H1 (cell line): Measurements from ENCODE around the gene SOX6. TPM values are rescaled to one million over a fixed set of nuclear protein-coding genes. Genes with fewer than 3 reads are reported as not detected.

Experiments
- CTCF ChIA-PET: fragments of 300-600 bp; sonication (Branson Sonifier 250); formaldehyde crosslinking; loops from one replicate; lab custom pipeline; 2021; ENCODE audit not compliant: partially characterized antibody; lab: Charles Lee
- POLR2A ChIA-PET: fragments of 300-600 bp; sonication (Branson Sonifier 250); formaldehyde crosslinking; loops from one replicate; lab custom pipeline; 2021; ENCODE audit warnings: inconsistent platforms; ENCODE audit not compliant: partially characterized antibody; lab: Charles Lee
- DNase-seq, 2 experiments: peaks; one replicate each; pipeline versions ENCODE4 v3.0.0 to v3.0.0-alpha.2; 2010 to 2022; ENCODE audit warnings: low spot score in 2 of 2, low read depth in 1 of 2, mixed read lengths in 1 of 2
- FAIRE-seq: peaks from 2 replicates; lab custom pipeline; 2011; peaks lifted over from hg19 to GRCh38; lab: Jason Lieb, UNC
- H2AFZ ChIP-seq: 2 replicates; pipeline ENCODE4 v1.8.1; 2012; ENCODE audit warnings: low read length, inconsistent platforms
- H2AK5ac ChIP-seq: 2 replicates; pipeline ENCODE4 v1.6.1; 2013; ENCODE audit warnings: low read depth, low read length
- H2BK120ac ChIP-seq: replicated peaks from 2 replicates; pipeline ENCODE3; 2013; ENCODE audit warnings: low read depth, low read length, inconsistent platforms
- H2BK12ac ChIP-seq: 2 replicates; pipeline ENCODE4 v1.6.1; 2013; ENCODE audit warnings: low read depth, low read length
- H2BK15ac ChIP-seq: 2 replicates; pipeline ENCODE4 v1.6.1; 2013; ENCODE audit warnings: low read length
- H2BK20ac ChIP-seq: 2 replicates; pipeline ENCODE4 v1.6.1; 2013; ENCODE audit warnings: low read length
- H2BK5ac ChIP-seq: 2 replicates; pipeline ENCODE4 v1.6.1; 2013; ENCODE audit warnings: low read depth, low read length
- H3K14ac ChIP-seq: 2 replicates; pipeline ENCODE4 v1.6.1; 2013; ENCODE audit warnings: inconsistent platforms; ENCODE audit not compliant: insufficient read length
- H3K18ac ChIP-seq: 2 replicates; pipeline ENCODE4 v1.6.1; 2013; ENCODE audit warnings: low read length; ENCODE audit errors: extremely low read depth
- H3K23ac ChIP-seq: 2 replicates; pipeline ENCODE4 v1.6.1; 2013; ENCODE audit warnings: inconsistent platforms; ENCODE audit not compliant: insufficient read length
- H3K23me2 ChIP-seq: 2 replicates; pipeline ENCODE4 v1.6.1; 2013; ENCODE audit warnings: low read depth, low read length
- H3K27ac ChIP-seq: 2 replicates; pipeline ENCODE4 v1.6.1; 2011; ENCODE audit warnings: low read depth, low read length, inconsistent platforms
- H3K27me3 ChIP-seq, 4 experiments: replicated peaks in 1 of 4; 1 replicate in 1 of 4; 2 replicates in 3 of 4; pipeline versions ENCODE4 v1.6.1 to v1.8.1; 2011 to 2013; ENCODE audit warnings: low read length in 3 of 4, mild to moderate bottlenecking in 3 of 4, inconsistent platforms in 2 of 4, mixed read lengths in 2 of 4, moderate library complexity in 1 of 4; ENCODE audit not compliant: control insufficient read depth in 3 of 4, insufficient read depth in 3 of 4; ENCODE audit errors: extremely low read depth in 1 of 4
- H3K36me3 ChIP-seq, 4 experiments: 2 replicates each; pipeline versions ENCODE4 v1.6.1 to v1.8.1; 2011 to 2013; ENCODE audit warnings: mild to moderate bottlenecking in 4 of 4, low read length in 3 of 4, moderate library complexity in 2 of 4, control low read depth in 1 of 4, inconsistent platforms in 1 of 4; ENCODE audit not compliant: insufficient read depth in 4 of 4, control insufficient read depth in 2 of 4
- H3K4ac ChIP-seq: replicated peaks from 2 replicates; pipeline ENCODE3; 2013; ENCODE audit warnings: low read length, low read depth, mixed read lengths, inconsistent platforms; ENCODE audit not compliant: insufficient read length
- H3K4me1 ChIP-seq, 4 experiments: replicated peaks in 1 of 4; 1 replicate in 1 of 4; 2 replicates in 3 of 4; pipeline versions ENCODE4 v1.6.1 to v1.8.1; 2011 to 2013; ENCODE audit warnings: low read length in 3 of 4, inconsistent platforms in 2 of 4, mixed read lengths in 1 of 4; ENCODE audit not compliant: insufficient read depth in 4 of 4, control insufficient read depth in 3 of 4
- H3K4me2 ChIP-seq, 2 experiments: 2 replicates each; pipeline versions ENCODE4 v1.6.1 to v1.8.1; 2011 to 2013; ENCODE audit warnings: low read depth in 2 of 2, low read length in 2 of 2, control low read depth in 1 of 2, inconsistent platforms in 1 of 2, mild to moderate bottlenecking in 1 of 2; ENCODE audit not compliant: insufficient read depth in 1 of 2
- H3K4me3 ChIP-seq, 4 experiments: fragments of 200-600, 300-600 bp in 1 of 4; sonication (generic), shearing (Covaris generic), sonication (Bioruptor Twin) in 1 of 4; 2 replicates each; pipeline versions ENCODE4 v1.5.1 to v1.8.1; 2011 to 2016; ENCODE audit warnings: low read length in 4 of 4, low read depth in 3 of 4, control low read depth in 2 of 4, inconsistent platforms in 2 of 4, mild to moderate bottlenecking in 2 of 4, mixed read lengths in 1 of 4, moderate library complexity in 1 of 4; ENCODE audit not compliant: insufficient read depth in 2 of 4; ENCODE audit errors: extremely low read depth in 1 of 4
- H3K56ac ChIP-seq: replicated peaks from 2 replicates; pipeline ENCODE3; 2013; ENCODE audit warnings: low read depth, mild to moderate bottlenecking, mixed read lengths, low read length, inconsistent platforms; ENCODE audit not compliant: insufficient read length
- H3K79me1 ChIP-seq: 2 replicates; pipeline ENCODE4 v1.6.1; 2013; ENCODE audit warnings: low read depth, low read length, control low read depth
- H3K79me2 ChIP-seq, 2 experiments: 2 replicates each; pipeline versions ENCODE4 v1.6.1 to v1.8.1; 2012 to 2013; ENCODE audit warnings: low read length in 2 of 2, mild to moderate bottlenecking in 2 of 2, inconsistent platforms in 1 of 2; ENCODE audit not compliant: insufficient read depth in 2 of 2, control insufficient read depth in 1 of 2
- H3K9ac ChIP-seq, 4 experiments: replicated peaks in 1 of 4; 1 replicate in 1 of 4; 2 replicates in 3 of 4; pipeline versions ENCODE4 v1.6.1 to v1.8.1; 2011 to 2013; ENCODE audit warnings: low read depth in 3 of 4, low read length in 3 of 4, control low read depth in 2 of 4, mild to moderate bottlenecking in 2 of 4, moderate library complexity in 2 of 4, inconsistent platforms in 1 of 4; ENCODE audit errors: extremely low read depth in 1 of 4
- H3K9me3 ChIP-seq, 2 experiments: 2 replicates each; pipeline versions ENCODE4 v1.6.1 to v1.8.1; 2012 to 2013; ENCODE audit warnings: mild to moderate bottlenecking in 2 of 2, moderate library complexity in 2 of 2, control low read depth in 1 of 2, inconsistent platforms in 1 of 2, low read depth in 1 of 2, low read length in 1 of 2, mixed read lengths in 1 of 2; ENCODE audit not compliant: insufficient read depth in 2 of 2
- H4K20me1 ChIP-seq, 2 experiments: replicated peaks in 1 of 2; 2 replicates each; pipeline versions ENCODE3 to v1.8.1; 2011 to 2013; ENCODE audit warnings: inconsistent platforms in 2 of 2, low read length in 2 of 2, mild to moderate bottlenecking in 1 of 2; ENCODE audit not compliant: insufficient read depth in 2 of 2, control insufficient read depth in 1 of 2
- H4K5ac ChIP-seq: 2 replicates; pipeline ENCODE4 v1.6.1; 2013; ENCODE audit warnings: low read length, low read depth, mixed read lengths, inconsistent platforms; ENCODE audit not compliant: insufficient read length
- H4K8ac ChIP-seq: 2 replicates; pipeline ENCODE4 v1.8.0; 2013; ENCODE audit warnings: mild to moderate bottlenecking, moderate library complexity, low read length, inconsistent platforms; ENCODE audit not compliant: insufficient read depth; ENCODE audit errors: extremely low read depth
- H4K91ac ChIP-seq: replicated peaks from 2 replicates; pipeline ENCODE3; 2013; ENCODE audit warnings: low read length, mixed read lengths, inconsistent platforms; ENCODE audit not compliant: insufficient read length
- BCL11A ChIP-seq, 2 experiments: IDR thresholded peaks; one replicate each; pipeline ENCODE4 v1.6.1; 2011; ENCODE audit warnings: low read depth in 2 of 2, low read length in 2 of 2, mild to moderate bottlenecking in 2 of 2
- CEBPB ChIP-seq: IDR thresholded peaks from 2 replicates; pipeline ENCODE4 v1.6.1; 2012; ENCODE audit warnings: low read depth, low read length
- CTBP2 ChIP-seq: IDR thresholded peaks from 2 replicates; pipeline ENCODE4 v1.7.0; 2011; ENCODE audit warnings: borderline replicate concordance, mild to moderate bottlenecking, moderate library complexity, mixed read lengths, low read length; ENCODE audit not compliant: insufficient read depth, insufficient read length
- EGR1 ChIP-seq: IDR thresholded peaks from 2 replicates; pipeline ENCODE4 v1.6.1; 2011; ENCODE audit warnings: low read depth, low read length, borderline replicate concordance
- EP300 ChIP-seq, 2 experiments: IDR thresholded peaks; 1 replicate in 1 of 2; 2 replicates in 1 of 2; pipeline ENCODE4 v1.6.1; 2011 to 2012; ENCODE audit warnings: low read depth in 2 of 2, low read length in 2 of 2, mild to moderate bottlenecking in 2 of 2, borderline replicate concordance in 1 of 2, inconsistent platforms in 1 of 2, moderate library complexity in 1 of 2
- FOSL1 ChIP-seq: IDR thresholded peaks from 2 replicates; pipeline ENCODE4 v1.6.1; 2011; ENCODE audit warnings: mild to moderate bottlenecking, low read depth, low read length, moderate library complexity; ENCODE audit not compliant: insufficient read depth
- HDAC2 ChIP-seq, 2 experiments: fragments of 300-600 bp in 1 of 2; sonication (generic) in 1 of 2; IDR thresholded peaks; 2 replicates each; pipeline ENCODE4 v1.6.1; 2011 to 2012; ENCODE audit warnings: low read depth in 2 of 2, low read length in 2 of 2, mild to moderate bottlenecking in 2 of 2, moderate library complexity in 2 of 2, borderline replicate concordance in 1 of 2, inconsistent platforms in 1 of 2
- JUN ChIP-seq: IDR thresholded peaks from 2 replicates; pipeline ENCODE4 v1.6.1; 2011; ENCODE audit warnings: low read depth, mild to moderate bottlenecking, improper control_type of control experiment, low read length
- RNF2 ChIP-seq: fragments of 200-900, 300-1000 bp; sonication (generic); IDR thresholded peaks from 2 replicates; pipeline ENCODE4 v1.7.1; 2016; ENCODE audit warnings: borderline replicate concordance, low read depth, mild to moderate bottlenecking, antibody characterized with exemption, low read length; ENCODE audit not compliant: poor library complexity, severe bottlenecking; ENCODE audit errors: missing control alignments
- TBP ChIP-seq: IDR thresholded peaks from 2 replicates; pipeline ENCODE4 v1.6.1; 2011; ENCODE audit warnings: low read depth, low read length, improper control_type of control experiment
- TCF12 ChIP-seq: IDR thresholded peaks from 2 replicates; pipeline ENCODE4 v1.6.1; 2011; ENCODE audit warnings: low read depth, mild to moderate bottlenecking, low read length
- WGBS, 2 experiments: shearing (Covaris generic) in 1 of 2; methylation state at CpG; one replicate each; pipeline versions ENCODE4 v1.1.6 to v1.1.7; 2013 to 2015; ENCODE audit warnings: low lambda C conversion rate in 2 of 2, mixed read lengths in 2 of 2, inconsistent platforms in 1 of 2, low coverage in 1 of 2, missing lambda C conversion rate in 1 of 2; ENCODE audit not compliant: insufficient replicate concordance in 2 of 2, insufficient coverage in 1 of 2, insufficient read length in 1 of 2; ENCODE audit errors: extremely low coverage in 1 of 2, missing lambda C conversion rate in 1 of 2; 5-methylcytosine and 5-hydroxymethylcytosine counted together
- polyA plus RNA-seq, 7 experiments: library from polyadenylated mRNA; depleted of rRNA in 3 of 7; stranded (reverse) in 5 of 7; unstranded in 2 of 7; fragments of >200 nt in 5 of 7; fragments of 200-250 nt in 2 of 7; gene quantifications; 1 replicate in 5 of 7; 2 replicates in 1 of 7; 4 replicates in 1 of 7; pipeline versions ENCODE4 v1.2.1 to v1.2.3, GENCODE V29; 2011 to 2013; ENCODE audit warnings: missing spikeins in 2 of 7, mixed read lengths in 2 of 7
- total RNA-seq: library from RNA; stranded (reverse); fragmentation: NEBNext Ultra II Directional; extraction: Animal tissue kit (Norgen Biotek cat#: 25700); gene quantifications from 2 replicates; pipeline ENCODE4 v1.2.1, GENCODE V29; 2021
- TF ChIP-seq, protein P1 (sequence below): IDR thresholded peaks from 2 replicates; pipeline ENCODE4 v1.6.1; 2011; ENCODE audit warnings: low read length, improper control_type of control experiment

SOX6 gene
- total and polyA plus RNA-seq, 2 of the 8 experiments (the other 6 are each of a cell fraction or from before 2014, with no cell fraction given): 0.09 TPM; not detected in 1

DNA sequence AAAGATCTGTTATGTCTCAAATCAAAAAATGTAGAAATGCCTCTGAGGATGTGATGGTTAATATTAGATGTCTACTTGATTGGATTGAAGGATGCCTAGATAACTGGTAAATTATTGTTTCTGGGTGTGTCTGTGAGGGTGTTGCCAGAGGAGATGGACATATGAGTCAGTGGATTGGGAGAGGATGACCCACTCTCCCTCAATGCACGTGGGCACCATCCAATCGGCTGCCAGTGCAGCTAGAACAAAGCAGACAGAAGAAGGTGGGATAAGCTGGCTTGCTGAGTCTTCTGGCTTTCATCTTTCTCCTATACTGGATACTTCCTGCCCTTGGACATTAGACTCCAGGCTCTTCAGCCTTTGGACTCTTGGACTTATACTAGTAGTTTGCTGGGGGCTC, 430.3 kb downstream of the SOX6 start:
- CTCF ChIA-PET: interaction anchor here (1.1 to 4.6 kb wide), 10 partner anchors 8 to 477 kb away, joined by 3 to 39 read pairs (median 6); no protein-coding TSS in a partner anchor
- Histone ChIP-seq H3K18ac (no peak overlapping the region), H2BK120ac (no peak overlapping the region), H3K27ac (no peak overlapping the region), H3K56ac (no peak overlapping the region), H3K23me2 (no peaks in the 10 kb centered on the region), H2AK5ac (no peak overlapping the region), H3K9me3 (no peaks in the 10 kb centered on the region), H3K4me2 (no peak overlapping the region), H3K4ac (no peak overlapping the region), H3K4me3 (no peak overlapping the region), H3K4me1 (no peaks in the 10 kb centered on the region), H3K14ac (no peak overlapping the region), H2BK5ac (no peak overlapping the region), H3K27me3 (no peaks in the 10 kb centered on the region; a peak in 1 of 7 replicates), H3K79me2 (no peaks in the 10 kb centered on the region), H4K8ac (no peak overlapping the region), H2AFZ (no peak overlapping the region), H2BK20ac (no peak overlapping the region), H3K9ac (no peak overlapping the region), H3K23ac (no peak overlapping the region), H2BK12ac (no peak overlapping the region), H3K79me1 (no peaks in the 10 kb centered on the region), H4K20me1 (no peaks in the 10 kb centered on the region), H2BK15ac (no peak overlapping the region), H3K36me3 (no peaks in the 10 kb centered on the region), H4K91ac (no peak overlapping the region), H4K5ac (no peak overlapping the region)
- TF ChIP-seq RNF2 (no peak), TCF12 (no peak), CTBP2 (no peak), CEBPB (no peak), BCL11A (IDR thresholded peaks at IDR 0.05; ENCODE audit: low read depth in 2 of 2, low read length in 2 of 2) (no peak), FOSL1 (no peak), EP300 (IDR thresholded peaks at IDR 0.05; ENCODE audit: borderline replicate concordance in 1 of 2, low read depth in 2 of 2, low read length in 2 of 2) (no peak), JUN (no peak), HDAC2 (IDR thresholded peaks at IDR 0.05; ENCODE audit: borderline replicate concordance in 1 of 2, low read depth in 2 of 2, low read length in 2 of 2) (no peak), TBP (no peak), EGR1 (no peak)
- TF ChIP-seq, protein P1, sequence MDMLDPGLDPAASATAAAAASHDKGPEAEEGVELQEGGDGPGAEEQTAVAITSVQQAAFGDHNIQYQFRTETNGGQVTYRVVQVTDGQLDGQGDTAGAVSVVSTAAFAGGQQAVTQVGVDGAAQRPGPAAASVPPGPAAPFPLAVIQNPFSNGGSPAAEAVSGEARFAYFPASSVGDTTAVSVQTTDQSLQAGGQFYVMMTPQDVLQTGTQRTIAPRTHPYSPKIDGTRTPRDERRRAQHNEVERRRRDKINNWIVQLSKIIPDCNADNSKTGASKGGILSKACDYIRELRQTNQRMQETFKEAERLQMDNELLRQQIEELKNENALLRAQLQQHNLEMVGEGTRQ: no peak
- POLR2A ChIA-PET: no interaction called here
- FAIRE-seq (no peak), DNase-seq (no peak)
- WGBS, 2 experiments: 81% methylated on average over 2 of the region's 2 CpGs; no CpG with 5 or more reads in 1 of the 2 experiments
